Fibroblast of lung (primary cell): ENCODE results near the gene RAPGEF5. TPM values are rescaled to one million over a fixed set of nuclear protein-coding genes. Genes with fewer than 3 reads are reported as not detected.

Source experiments
- DNase-seq, 2 donors: peaks; one replicate each; pipeline versions ENCODE4 v3.0.0 to v3.0.0-alpha.2; 2010; ENCODE audit warnings: low read depth in 2 of 2
- H2AFZ ChIP-seq: 2 replicates; pipeline ENCODE4 v1.5.1; 2012; ENCODE audit warnings: low read length, control low read depth, inconsistent platforms
- H3K27ac ChIP-seq: 2 replicates; pipeline ENCODE4 v1.5.1; 2011; ENCODE audit warnings: low read length, control low read depth; ENCODE audit not compliant: insufficient read depth
- H3K27me3 ChIP-seq: 2 replicates; pipeline ENCODE4 v1.5.1; 2011; ENCODE audit warnings: mild to moderate bottlenecking, low read length; ENCODE audit not compliant: control insufficient read depth, insufficient read depth
- H3K36me3 ChIP-seq: 2 replicates; pipeline ENCODE4 v1.5.1; 2011; ENCODE audit warnings: low read length; ENCODE audit not compliant: control insufficient read depth, insufficient read depth
- H3K4me1 ChIP-seq: 2 replicates; pipeline ENCODE4 v1.5.1; 2011; ENCODE audit warnings: low read length; ENCODE audit not compliant: control insufficient read depth, insufficient read depth; ENCODE audit errors: extremely low read depth
- H3K4me2 ChIP-seq: 2 replicates; pipeline ENCODE4 v1.5.1; 2011; ENCODE audit warnings: low read length, control low read depth; ENCODE audit not compliant: insufficient read depth; ENCODE audit errors: extremely low read depth
- H3K4me3 ChIP-seq, 4 experiments: fragments of 200-600 bp in 1 of 4; sonication (generic) in 1 of 4; replicated peaks in 1 of 4; 2 replicates each; pipeline ENCODE4 v1.5.1; 2011 to 2016; ENCODE audit warnings: low read length in 4 of 4, low read depth in 3 of 4, mild to moderate bottlenecking in 3 of 4, control low read depth in 2 of 4, inconsistent platforms in 1 of 4, mixed read lengths in 1 of 4; ENCODE audit not compliant: insufficient read depth in 1 of 4; ENCODE audit errors: control extremely low read depth in 1 of 4
- H3K79me2 ChIP-seq: 2 replicates; pipeline ENCODE4 v1.5.1; 2012; ENCODE audit warnings: mild to moderate bottlenecking, low read length, inconsistent platforms; ENCODE audit not compliant: control insufficient read depth, insufficient read depth
- H3K9ac ChIP-seq: 2 replicates; pipeline ENCODE4 v1.5.1; 2011; ENCODE audit warnings: mild to moderate bottlenecking, low read length, control low read depth; ENCODE audit not compliant: insufficient read depth
- H3K9me3 ChIP-seq: 2 replicates; pipeline ENCODE4 v1.5.1; 2012; ENCODE audit warnings: low read depth, low read length; ENCODE audit not compliant: control insufficient read depth, insufficient read depth
- H4K20me1 ChIP-seq: 2 replicates; pipeline ENCODE4 v1.5.1; 2011; ENCODE audit warnings: low read length; ENCODE audit not compliant: control insufficient read depth, insufficient read depth; ENCODE audit errors: extremely low read depth
- EZH2 ChIP-seq: IDR thresholded peaks from 2 replicates; pipeline ENCODE4 v1.5.1; 2012; ENCODE audit warnings: low read length, control low read depth, mild to moderate bottlenecking; ENCODE audit errors: missing control alignments
- polyA plus RNA-seq, 2 donors: library from polyadenylated mRNA; depleted of rRNA in 1 of 2; stranded (reverse) in 1 of 2; unstranded in 1 of 2; fragments of >200 nt; gene quantifications; 2 replicates each; pipeline ENCODE4 v1.2.1, GENCODE V29; 2011 to 2012; ENCODE audit warnings: missing spikeins in 1 of 2
- total RNA-seq: library from RNA; depleted of rRNA; stranded (reverse); fragments of >200 nt; gene quantifications from 2 replicates; pipeline ENCODE4 v1.2.1, GENCODE V29; 2014
- TF ChIP-seq, protein P1 (sequence below), 2 donors: IDR thresholded peaks in 1 of 2; conservative IDR thresholded peaks in 1 of 2; 1 replicate in 1 of 2; 2 replicates in 1 of 2; pipeline ENCODE4 v1.5.1; 2011 to 2012; ENCODE audit warnings: low read length in 2 of 2, control low read depth in 1 of 2, inconsistent platforms in 1 of 2, low read depth in 1 of 2, mild to moderate bottlenecking in 1 of 2

The RAPGEF5 gene
- total and polyA plus RNA-seq, 2 donors (not counting 1 experiment from before 2014, with no cell fraction given), result 1.4 to 1.5 TPM

DNA sequence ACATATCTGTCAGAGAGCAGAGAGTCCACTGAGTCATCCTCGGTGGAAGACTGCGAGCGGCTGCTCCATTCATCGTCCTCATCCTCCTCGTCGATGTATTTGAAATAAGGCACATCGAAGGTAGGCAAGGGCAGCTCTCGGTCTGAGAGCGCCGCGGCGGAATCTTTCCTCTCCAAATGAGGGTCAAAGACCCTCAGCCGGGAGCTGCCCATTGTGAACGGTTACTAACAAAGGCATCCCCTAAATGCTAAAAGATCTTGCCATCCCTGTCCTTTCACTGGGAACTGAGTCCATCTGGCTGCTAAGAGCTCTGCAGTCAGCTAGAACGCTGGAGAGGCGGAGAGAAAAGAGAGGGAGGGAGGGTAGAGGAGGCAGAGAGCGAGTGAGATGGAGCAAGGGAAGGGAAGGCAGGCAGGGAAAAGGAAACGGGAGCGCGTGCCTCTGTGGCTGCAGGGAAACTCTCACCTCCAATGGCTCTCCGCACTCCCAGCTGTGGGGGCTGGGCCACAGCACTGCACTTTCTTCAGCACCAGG lies 163.4 kb downstream of the RAPGEF5 start:
- peak overlapping the region; percentile 63 for H2AFZ ChIP-seq

GRCh38 chr7:22192801-22193200 lies 164.2 kb downstream of the RAPGEF5 start:
- no peak overlapping the region for H3K9ac ChIP-seq
- no peak for DNase-seq

More for the DNA sequence above, 163.4 kb downstream of the RAPGEF5 start:
- no peaks in the 10 kb centered on the region for H3K9me3 ChIP-seq
- TF ChIP-seq, protein P1, sequence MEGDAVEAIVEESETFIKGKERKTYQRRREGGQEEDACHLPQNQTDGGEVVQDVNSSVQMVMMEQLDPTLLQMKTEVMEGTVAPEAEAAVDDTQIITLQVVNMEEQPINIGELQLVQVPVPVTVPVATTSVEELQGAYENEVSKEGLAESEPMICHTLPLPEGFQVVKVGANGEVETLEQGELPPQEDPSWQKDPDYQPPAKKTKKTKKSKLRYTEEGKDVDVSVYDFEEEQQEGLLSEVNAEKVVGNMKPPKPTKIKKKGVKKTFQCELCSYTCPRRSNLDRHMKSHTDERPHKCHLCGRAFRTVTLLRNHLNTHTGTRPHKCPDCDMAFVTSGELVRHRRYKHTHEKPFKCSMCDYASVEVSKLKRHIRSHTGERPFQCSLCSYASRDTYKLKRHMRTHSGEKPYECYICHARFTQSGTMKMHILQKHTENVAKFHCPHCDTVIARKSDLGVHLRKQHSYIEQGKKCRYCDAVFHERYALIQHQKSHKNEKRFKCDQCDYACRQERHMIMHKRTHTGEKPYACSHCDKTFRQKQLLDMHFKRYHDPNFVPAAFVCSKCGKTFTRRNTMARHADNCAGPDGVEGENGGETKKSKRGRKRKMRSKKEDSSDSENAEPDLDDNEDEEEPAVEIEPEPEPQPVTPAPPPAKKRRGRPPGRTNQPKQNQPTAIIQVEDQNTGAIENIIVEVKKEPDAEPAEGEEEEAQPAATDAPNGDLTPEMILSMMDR (conservative IDR thresholded peaks at IDR 0.05 in 1 of 2, IDR thresholded peaks at IDR 0.05 in 1 of 2; ENCODE audit: low read depth in 1 of 2, low read length in 2 of 2), result no peak
- no peak for TF ChIP-seq EZH2
- no peak overlapping the region for H3K9ac ChIP-seq
- peak overlapping the region; percentile 83 for H3K4me2 ChIP-seq
- H3K4me3 ChIP-seq, result peak overlapping the region; percentile 22 to 46 (median 34)
- H4K20me1 ChIP-seq, result no peaks in the 10 kb centered on the region
- H3K4me1 ChIP-seq, result no peaks in the 10 kb centered on the region
- no peaks in the 10 kb centered on the region for H3K79me2 ChIP-seq
- H3K27ac ChIP-seq, result no peak overlapping the region
- peak; percentile 52 to 62 for DNase-seq
- H3K36me3 ChIP-seq, result no peaks in the 10 kb centered on the region
- no peaks in the 10 kb centered on the region for H3K27me3 ChIP-seq

DNA sequence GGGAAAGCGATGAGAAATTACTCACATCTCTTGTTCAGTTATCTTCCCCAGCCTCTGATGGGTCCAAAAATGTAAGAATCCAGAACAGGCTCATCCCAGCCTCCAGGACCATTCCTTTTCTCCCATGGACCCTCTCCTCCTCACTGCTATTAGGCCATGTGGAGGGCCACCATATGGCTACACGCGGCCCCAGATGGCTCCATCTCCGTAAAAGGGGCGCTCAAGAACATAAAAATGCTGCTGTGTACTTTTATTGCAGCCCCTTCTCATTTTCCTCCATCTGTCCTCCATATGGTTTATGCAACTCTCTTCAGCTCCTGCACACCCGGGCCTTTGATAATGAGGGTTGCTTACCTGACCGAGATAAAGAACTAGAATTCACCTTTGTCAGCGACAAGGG lies 166.2 kb downstream of the RAPGEF5 start:
- no peak overlapping the region for H3K4me2 ChIP-seq
- no peak overlapping the region for H3K4me3 ChIP-seq
- no peaks in the 10 kb centered on the region for H3K79me2 ChIP-seq
- H4K20me1 ChIP-seq, result no peaks in the 10 kb centered on the region
- DNase-seq, result no peak
- H3K36me3 ChIP-seq, result no peaks in the 10 kb centered on the region
- no peaks in the 10 kb centered on the region for H3K9me3 ChIP-seq
- H2AFZ ChIP-seq, result no peak overlapping the region
- TF ChIP-seq, protein P1 (conservative IDR thresholded peaks at IDR 0.05 in 1 of 2, IDR thresholded peaks at IDR 0.05 in 1 of 2; ENCODE audit: low read depth in 1 of 2, low read length in 2 of 2), result no peak
- TF ChIP-seq EZH2, result no peak
- H3K27me3 ChIP-seq, result no peaks in the 10 kb centered on the region
- H3K9ac ChIP-seq, result no peak overlapping the region
- no peaks in the 10 kb centered on the region for H3K4me1 ChIP-seq
- no peak overlapping the region for H3K27ac ChIP-seq

More at GRCh38 chr7:22192801-22193200, 164.2 kb downstream of the RAPGEF5 start:
- Histone ChIP-seq H3K4me3 (peak overlapping the region in 1 of 4 experiments; percentile 46), H3K4me2 (no peak overlapping the region), H2AFZ (no peak overlapping the region), H3K27me3 (no peaks in the 10 kb centered on the region), H3K27ac (no peak overlapping the region), H3K4me1 (no peaks in the 10 kb centered on the region), H4K20me1 (no peaks in the 10 kb centered on the region), H3K36me3 (no peaks in the 10 kb centered on the region), H3K9me3 (no peaks in the 10 kb centered on the region), H3K79me2 (no peaks in the 10 kb centered on the region)
- no peak for TF ChIP-seq EZH2
- TF ChIP-seq, protein P1 (conservative IDR thresholded peaks at IDR 0.05 in 1 of 2, IDR thresholded peaks at IDR 0.05 in 1 of 2; ENCODE audit: low read depth in 1 of 2, low read length in 2 of 2), result no peak
